HG02973 (cell line): ENCODE measurements around the gene FGFRL1.

Experiments
- ATAC-seq: cut with Tn5 transposase; IDR thresholded peaks from one replicate; pipeline ENCODE4 v1.9.1; 2021; ENCODE audit warnings: moderate library complexity; ENCODE audit not compliant: unreplicated experiment

Gene FGFRL1, protein sequence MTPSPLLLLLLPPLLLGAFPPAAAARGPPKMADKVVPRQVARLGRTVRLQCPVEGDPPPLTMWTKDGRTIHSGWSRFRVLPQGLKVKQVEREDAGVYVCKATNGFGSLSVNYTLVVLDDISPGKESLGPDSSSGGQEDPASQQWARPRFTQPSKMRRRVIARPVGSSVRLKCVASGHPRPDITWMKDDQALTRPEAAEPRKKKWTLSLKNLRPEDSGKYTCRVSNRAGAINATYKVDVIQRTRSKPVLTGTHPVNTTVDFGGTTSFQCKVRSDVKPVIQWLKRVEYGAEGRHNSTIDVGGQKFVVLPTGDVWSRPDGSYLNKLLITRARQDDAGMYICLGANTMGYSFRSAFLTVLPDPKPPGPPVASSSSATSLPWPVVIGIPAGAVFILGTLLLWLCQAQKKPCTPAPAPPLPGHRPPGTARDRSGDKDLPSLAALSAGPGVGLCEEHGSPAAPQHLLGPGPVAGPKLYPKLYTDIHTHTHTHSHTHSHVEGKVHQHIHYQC

DNA sequence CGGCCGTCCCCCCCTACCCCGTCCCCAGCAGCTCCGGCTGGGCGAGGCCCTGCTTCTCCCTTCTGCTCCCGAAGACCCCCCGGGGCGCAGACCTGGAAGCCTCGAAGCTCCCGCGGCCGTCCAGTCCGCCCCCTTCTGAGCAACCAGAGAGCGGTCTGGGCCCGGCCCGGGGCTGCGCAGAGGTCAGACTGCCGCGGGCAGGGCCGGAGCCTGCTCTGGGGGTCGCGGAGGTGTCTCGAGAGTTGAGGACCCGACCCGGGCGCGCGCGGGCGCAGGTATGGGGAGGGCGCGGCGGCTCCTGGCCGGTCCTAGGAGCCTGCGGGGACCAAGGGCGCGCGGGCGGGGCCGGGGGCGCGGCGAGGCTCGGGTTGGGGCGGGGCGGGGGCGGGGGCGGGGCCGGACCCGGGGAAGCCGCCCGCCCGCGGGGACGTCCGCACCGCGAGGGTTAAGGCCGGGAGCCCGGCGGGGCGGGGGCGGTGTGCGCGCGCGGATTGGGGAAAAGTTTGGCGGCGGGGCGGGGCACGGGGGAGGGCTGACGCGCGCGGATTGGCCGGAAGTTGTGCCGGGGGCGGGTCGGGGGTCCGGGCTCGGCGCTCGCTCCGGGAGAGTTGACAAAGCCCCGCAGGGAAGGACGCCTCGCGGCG lies at the start of gene FGFRL1:
FGFRL1 (plus strand) TSS at position 605 of the 644 bp plus-strand sequence. CDS start 860 bp downstream, outside the sequence.
- ATAC-seq, result no peak

DNA sequence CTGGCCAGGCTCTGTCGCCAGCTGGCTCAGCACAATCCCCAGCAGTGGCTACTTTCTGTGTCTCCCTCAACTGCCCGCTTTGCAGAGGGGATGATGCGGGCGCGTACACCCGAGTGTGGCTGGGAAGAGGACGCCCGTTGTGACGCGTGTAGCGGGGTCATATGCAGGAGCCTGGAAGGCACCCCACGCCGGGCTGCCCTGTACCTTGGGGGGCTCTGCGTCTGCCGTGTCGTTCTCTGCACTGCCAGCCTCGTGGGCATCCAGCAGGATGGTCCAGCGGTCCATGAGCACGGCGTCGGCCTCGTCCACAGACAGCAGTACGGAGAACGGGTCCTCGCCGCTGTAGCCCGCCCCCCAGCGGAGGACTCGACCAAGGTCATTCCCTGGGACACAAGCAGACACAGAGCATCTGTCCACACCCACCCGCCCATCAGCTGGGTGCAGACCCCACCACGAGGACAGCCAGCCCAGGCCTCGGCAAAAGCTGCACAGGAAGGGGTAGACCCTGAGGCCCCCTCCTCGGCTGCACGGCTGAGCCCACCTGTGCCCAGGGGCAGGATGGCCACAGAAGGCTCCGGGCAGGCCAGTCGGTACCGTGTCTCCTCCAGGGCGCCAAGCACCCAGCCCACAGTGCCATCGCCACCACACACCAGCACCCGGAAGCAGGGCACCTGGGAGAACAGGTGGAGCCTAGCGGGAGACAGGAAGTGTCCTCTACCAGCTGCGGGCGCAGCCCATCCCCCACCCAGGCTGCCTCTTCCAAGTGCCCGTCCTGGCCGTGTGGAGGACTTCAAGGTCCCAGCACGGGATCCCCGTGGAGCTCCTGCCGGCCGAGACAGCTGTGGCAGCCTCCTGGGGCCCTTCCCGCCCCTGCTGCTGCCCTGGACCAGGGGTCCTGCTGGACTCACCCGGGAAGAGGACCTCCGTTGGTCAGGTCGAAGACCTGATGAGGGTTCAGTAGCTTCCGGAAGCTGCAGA lies 48.9 kb upstream of the FGFRL1 start:
- no peak for ATAC-seq

DNA sequence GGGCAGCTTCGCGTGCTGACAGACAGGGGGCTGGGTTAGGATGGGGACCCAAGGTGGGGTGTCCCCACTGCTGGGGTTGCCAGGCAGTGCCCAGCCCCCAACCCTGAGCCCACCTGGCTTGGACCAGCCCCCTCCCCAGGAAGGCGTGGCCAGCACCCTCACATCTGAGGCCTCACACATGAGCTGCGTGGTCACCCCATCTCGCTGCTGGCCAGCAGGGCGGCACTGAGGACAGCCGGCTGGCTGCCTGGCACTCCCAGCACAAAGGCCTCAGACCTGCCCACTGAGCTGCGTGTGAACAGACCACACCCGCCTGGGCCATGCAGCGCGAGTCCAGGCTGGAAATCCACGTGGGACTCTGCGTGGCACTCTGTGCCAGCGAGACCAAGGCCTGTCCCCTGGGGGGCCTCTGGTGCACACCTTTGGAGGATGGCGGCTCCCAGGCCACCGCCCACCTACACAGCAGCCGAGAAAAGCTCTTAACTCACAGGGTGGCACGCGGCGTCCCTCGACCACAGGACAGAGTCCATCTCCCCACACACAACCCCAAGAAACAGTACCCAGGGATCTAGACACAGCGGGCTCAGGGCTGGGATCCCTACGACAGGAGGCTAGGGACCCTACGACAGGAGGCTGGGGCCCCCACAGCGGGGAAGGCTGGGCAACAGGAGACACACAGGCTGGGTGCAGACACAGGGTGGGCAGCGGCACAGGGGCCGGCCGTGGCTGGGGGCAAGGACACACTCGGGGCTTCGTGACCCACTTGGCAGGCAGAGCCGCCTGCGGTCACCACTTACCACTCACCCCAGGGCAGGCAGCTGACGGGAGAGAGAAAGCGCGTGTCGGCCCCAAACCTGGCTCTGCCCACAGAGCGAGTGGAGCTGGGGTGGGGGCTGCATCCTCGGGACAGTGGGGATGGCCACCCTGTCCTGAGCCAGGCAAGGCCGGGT lies 47.9 kb upstream of the FGFRL1 start:
- no peak for ATAC-seq

DNA sequence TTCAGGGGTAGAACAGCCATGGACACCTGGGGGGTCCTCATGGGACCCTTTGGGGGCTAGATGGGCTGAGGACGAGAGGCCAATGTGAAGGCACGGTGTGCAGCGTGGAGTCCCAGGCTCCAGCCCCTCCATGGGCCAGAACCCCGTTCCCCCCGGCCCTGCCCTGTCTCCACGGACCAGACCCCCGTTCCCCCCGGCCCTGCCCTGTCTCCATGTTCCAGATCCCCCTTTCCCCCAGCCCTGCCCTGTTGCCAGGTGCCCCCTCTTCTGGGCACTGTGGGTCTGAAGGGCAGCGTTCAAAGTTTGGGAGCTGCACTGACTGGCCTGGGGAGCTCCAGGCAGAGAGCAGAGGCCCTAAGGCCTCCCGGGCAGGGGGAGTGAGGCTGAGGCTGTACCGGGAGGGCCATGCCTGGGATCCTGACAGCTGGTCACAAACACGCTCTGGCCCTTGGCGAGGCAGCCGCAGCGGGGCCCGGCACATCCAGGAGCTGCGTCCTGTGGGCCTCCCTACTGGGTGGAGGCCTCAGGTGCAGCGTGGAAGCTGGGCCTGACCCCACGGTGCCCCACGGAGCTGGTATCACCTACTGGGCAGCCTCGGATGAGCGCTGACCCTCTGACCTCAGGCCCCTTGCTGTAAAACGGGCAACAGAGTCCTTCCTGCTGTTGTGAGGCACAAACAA lies 46.9 kb upstream of the FGFRL1 start:
- ATAC-seq, result no peak

DNA sequence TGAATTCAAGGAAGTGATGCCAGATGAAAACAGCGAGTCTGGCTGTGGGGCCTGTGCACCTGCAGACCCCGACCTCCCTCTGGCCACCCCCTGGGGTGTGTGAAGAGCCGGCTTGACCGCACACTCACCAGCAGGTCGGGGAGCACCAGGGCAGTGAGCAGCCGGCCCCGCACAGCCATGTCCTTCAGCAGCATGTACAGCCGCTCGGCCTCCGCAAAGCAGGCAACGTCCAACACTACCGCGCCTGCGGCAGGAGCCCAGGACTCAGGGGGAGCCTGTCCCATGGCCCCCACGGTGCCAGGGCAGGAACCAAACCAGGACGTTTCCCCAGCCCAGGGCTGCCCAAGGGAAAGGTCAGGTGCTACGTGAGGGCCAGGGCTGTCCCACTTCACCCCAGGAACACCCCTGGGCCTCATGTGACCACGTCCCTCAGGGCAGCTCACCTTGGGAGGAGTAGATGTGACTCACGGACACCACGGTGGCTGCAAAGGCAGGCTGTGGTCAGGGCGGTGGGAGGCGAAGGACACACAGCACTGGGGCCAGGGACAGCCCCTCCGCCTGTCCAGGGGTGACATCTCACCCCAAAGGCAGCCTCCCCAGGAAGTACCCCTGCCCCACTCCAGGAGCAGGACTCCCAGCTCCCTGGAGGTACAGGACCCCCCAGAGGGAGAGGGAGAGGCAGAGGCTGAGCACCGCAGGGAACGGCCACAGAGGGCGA lies 46.2 kb upstream of the FGFRL1 start:
- ATAC-seq, result no peak

DNA sequence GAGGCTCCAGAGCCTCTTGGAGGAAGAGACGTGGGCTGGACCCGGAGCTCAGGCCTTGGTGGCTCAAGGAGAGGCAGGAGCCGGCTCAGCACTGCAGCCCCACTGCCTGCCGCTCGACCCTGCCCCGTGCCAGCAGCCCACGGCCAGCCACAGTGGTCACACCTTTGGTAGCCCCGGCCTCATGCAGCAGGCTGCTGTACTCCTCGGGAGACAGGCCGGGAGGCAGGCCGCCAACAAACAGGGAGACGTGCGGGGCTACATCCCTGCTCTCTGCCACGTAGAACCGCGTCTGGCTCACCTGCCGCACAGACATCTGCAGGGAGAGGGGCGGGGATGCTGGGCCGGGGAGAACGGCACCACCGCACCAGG lies 45.7 kb upstream of the FGFRL1 start:
- no peak for ATAC-seq

DNA sequence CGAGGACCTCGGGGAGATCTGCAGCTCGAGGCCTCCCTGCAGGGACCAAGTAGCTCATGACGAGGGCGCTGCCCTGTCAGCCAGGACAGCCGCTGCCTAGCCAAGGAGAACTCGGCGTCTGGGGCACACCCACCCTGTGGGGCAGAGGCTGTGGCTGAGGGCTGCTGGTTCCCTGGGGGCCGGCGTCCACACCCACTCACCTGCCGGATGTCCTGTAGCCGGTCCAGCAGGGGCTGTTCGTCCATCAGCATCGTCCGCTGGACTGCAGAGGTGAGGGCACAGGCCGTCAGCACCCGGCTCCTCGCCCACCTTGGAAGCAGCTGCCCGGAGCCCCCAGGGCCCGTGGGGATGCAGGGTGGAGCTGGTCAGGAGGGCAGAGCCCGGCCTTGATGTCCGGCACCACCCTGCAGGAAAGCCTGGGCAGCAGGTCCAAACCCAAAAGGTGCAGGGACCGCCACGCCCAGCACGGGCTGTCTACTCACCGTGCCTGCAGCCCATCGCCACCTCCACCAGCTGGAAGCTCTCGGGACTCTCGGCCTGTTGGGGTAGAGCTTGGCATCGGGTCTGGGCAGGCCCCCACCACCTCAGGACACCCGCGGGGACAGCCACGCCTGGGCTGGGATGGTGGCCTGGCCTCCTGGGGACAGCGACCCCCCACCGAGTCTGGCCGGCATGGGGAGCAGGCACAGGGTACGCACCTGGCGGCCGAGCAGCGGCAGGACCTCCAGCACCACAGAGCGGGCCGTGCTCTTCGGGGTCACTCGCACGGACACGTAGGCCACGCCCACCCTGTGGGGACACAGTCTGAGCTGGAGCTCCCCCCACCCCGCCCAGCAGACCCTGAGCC lies 44.9 kb upstream of the FGFRL1 start:
- no peak for ATAC-seq

DNA sequence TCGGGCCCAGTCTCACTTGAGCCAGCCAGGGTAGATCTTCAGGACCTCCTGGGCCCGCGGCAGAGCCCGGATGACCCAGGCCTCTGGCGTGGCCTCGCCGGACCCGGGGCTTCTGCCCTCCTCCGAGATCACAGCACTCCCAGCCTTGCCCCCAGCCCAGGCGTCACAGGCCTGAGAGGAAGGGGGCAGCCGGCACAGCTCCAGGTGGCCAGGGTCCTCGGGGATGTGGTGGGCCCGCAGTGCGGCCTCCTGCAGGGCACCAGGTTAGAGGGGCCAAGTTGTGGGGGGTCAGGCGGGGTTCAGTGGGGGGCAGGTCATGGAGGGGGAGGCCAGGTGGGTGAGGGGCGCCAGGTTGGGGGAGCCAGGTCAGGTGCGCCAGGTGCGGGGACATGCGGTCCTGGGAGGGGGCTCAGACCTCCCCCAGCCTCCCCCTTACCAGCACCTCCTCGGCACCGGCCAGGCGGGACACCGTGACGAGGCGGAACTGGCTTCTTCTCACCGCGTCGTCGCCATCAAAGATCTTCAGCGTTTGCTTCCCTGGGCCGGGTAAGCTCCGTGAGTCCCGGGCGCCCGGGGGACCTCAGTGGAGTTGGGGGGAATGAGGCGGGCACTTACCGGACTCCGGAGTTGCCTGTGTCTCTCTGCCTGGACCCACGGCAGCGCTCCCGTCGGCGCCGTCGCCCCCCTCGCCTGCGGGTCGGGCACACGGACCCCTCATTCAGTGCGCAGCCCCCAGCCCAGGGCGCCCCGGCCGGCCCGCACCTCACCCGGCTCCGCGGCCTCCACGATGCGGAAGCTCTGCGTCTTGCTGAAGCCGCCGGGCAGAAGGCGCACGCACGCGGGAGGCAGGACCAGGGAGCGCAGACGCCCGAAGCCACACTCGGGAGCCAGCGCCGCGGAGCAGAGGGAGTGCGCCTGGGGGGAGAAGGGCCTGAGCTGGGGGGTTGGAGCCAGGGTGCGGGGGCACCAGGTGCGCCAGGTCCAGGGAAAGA lies 44.0 kb upstream of the FGFRL1 start:
- ATAC-seq, result no peak

DNA sequence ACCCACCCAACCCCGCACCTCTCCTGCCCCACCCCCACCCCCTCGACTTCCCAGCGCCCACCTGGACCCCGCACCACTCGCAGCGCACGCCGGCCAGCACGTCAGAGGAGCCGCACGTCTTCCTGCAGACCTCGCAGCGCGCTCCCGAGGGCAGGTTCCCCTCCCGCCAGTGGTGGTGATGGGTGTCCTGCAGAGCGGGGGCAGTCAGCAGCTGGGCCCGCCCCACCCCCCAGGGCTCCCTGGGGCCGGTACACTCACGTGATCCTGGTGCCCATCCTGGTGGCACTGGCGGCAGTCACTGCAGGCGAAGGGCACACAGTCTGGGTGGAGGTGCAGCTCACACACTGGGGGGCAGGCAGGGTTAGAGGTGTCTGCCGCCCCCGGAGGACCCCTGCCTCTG lies 43.2 kb upstream of the FGFRL1 start:
- ATAC-seq, result no peak

DNA sequence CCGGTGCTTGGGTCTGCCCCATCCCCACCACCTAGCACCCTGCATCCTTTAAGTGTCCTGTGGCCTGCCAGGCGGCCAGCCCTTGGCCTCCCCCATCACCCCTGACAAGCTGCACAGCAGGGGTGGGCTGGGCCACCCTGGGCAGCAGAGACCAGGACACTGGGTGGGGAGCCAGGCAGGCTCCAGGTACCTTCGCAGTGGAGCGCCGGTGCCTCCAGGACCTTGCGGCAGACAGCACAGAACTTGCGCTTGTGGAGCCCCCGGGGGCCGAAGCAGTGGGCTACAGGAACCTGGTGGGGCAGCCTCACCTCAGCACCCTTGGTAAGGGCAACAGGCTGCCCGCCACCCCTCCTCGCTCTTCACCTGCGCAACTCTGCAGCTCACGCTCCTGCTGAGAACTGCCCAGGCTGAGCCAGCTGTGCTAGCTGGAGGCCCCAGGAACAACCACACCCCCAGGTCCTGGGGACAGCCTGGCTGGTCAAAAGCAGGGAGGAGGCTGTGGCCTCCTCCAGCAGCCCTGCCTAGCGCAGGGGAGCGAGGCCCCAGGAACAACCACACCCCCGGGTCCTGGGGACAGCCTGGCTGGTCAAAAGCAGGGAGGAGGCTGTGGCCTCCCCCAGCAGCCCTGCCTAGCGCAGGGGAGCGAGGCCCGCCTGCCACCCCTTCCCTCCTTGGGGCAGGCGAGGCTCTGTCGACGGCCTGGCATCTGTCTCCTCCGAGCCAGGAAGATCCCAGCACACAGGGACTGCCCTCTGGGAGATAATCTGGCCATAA lies 42.6 kb upstream of the FGFRL1 start:
- ATAC-seq, result no peak

DNA sequence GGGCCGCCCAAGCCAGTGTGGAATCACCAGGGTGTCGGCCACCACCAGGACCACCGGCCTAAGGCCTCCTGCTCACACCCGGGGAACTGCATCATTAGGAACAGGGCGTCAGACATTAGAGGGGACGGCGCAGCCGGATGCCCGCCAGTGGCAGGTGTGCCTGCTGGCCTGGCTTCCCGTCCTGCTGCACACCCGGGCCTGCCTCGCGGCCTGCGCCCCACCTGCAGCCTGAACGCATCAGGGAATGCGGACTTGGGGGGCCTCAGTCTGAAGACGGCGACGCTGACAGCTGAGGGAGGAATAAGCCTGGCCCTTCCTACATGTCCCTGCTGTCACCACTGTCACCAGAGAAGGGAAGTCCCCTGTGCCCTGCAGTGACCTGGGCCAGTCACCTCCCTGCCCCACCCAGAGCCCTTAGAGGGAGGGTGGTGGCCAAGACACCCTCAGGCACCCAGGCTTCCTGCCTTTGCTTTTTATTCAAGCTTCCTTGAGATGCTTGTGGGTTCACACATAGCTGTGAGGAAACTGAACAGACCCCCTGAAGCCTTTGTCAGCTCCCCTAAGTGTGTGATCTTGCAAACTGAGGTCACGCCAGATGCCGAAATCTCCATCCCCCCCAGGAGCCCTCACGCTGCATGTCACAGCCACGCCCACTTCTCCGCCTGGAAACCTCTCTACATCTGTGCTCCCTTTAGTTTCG lies 41.2 kb upstream of the FGFRL1 start:
- no peak for ATAC-seq

DNA sequence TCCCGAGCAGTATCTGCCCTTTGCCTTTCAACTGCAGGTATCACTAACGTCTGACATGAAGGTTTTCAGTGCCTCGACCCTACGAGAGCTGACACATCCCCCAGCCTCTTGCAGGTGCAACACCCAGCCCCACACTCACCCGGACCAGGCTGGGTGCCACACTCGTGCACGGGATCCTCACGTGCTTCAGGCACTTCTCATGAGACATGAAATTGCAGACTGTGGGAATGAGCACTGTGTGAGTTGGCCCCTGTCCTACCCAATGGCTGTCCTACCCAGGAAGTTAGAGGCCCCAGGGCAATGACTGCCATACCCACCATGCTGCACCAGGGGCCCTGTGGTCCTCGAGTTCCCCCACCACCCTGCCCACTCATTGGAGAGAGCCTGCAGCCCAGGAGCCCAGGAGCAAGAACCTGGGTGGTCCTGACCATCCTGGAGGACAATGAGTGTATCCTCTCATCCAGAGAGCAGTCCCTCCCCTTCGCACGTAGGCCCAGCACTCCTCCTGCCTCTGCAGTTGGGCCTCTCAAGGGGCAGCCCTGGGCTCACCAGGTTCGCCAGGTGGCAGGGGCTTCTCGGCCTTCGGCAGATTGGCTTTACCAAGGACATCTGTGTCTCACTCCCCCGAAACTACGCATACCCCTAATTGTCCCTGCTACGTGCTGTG lies 40.4 kb upstream of the FGFRL1 start:
- ATAC-seq, result no peak

DNA sequence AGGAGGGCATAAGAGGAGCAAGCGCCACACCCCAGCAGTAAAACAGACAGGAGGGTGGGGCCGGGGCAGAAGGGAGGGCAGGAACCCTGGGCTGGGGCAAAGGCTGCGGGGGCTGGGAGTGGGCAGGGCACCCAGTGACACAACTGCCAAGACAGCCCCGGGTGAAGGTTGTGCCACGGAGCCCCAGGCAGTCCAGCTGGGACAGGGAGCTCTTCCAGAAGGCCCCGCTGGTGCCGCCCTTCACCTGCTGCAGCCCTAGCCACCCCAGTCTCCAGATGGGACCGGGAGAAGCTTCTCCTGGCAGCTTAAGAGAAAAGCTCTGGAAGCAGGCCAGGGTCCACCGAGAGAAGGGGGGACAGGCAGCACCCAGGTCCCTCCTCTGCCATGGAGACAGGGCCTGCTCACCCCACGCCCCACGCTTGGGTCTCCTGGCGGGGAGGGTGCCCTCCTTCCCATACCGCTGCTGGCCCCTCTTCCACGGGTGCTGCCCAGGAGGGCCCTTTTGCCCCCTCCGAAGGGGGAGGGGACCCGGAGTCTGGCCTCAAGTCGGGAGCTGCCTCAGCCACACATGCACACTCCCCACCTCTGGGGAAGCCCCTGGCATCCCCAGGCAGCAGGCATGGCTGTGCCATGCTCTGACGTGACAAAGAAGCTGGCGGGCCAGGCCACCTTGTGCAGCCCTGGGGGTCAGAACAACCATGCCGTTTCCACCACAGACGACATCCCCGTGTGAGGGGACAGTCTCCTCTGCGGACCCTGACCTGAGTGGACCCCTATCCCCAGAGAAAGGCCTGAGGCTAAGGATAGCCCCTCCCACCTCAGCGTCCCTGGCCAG lies 39.5 kb upstream of the FGFRL1 start:
- ATAC-seq, result no peak
